ENCODE data around the gene DDAH1. TPM values are rescaled to one million over a fixed set of nuclear protein-coding genes. Genes with fewer than 3 reads are reported as not detected.

The DDAH1 gene
- total and polyA plus RNA-seq, 4 donors, result 25.8 to 42.7 (median 31.7) TPM

GRCh38 chr1:85320371-85321131 lies 144.4 kb downstream of the DDAH1 start:
- Histone ChIP-seq H3K9ac (ENCODE audit: low read depth in 1 of 2, low read length in 2 of 2) (no peak overlapping the region), H3K27ac (ENCODE audit: low read depth in 1 of 2, low read length in 2 of 2) (no peak overlapping the region)
- WGBS, result 85% methylated on average over 2 of the region's 2 CpGs

More at GRCh38 chr1:85320371-85321131, 144.4 kb downstream of the DDAH1 start:
- TF ChIP-seq SP1 (IDR thresholded peaks at IDR 0.05), result no peak
- TF ChIP-seq FOXA2 (IDR thresholded peaks at IDR 0.05), result no peak
- no peak for TF ChIP-seq NR2F2 (IDR thresholded peaks at IDR 0.05)
- no peak for TF ChIP-seq HNF4A (conservative IDR thresholded peaks at IDR 0.05)
- TF ChIP-seq CTCF (IDR thresholded peaks at IDR 0.05; ENCODE audit: low read depth, low read length, missing input control), result no peak
- TF ChIP-seq ZBTB33 (IDR thresholded peaks at IDR 0.05), result no peak
- no peak for TF ChIP-seq RAD21 (IDR thresholded peaks at IDR 0.05)
- no peak for TF ChIP-seq RXRA (IDR thresholded peaks at IDR 0.05)
- TF ChIP-seq ATF3 (IDR thresholded peaks at IDR 0.05), result no peak
- TF ChIP-seq FOXA1 (IDR thresholded peaks at IDR 0.05), result no peak
- no peak for TF ChIP-seq EGR1 (IDR thresholded peaks at IDR 0.05; ENCODE audit: low read depth in 2 of 2)
- no peak for TF ChIP-seq REST (IDR thresholded peaks at IDR 0.05)
- TF ChIP-seq GABPA (IDR thresholded peaks at IDR 0.05 in 1 of 2, conservative IDR thresholded peaks at IDR 0.05 in 1 of 2), result no peak
- no peak for TF ChIP-seq TAF1 (conservative IDR thresholded peaks at IDR 0.05)
- no peak for TF ChIP-seq HNF4G (IDR thresholded peaks at IDR 0.05)
- TF ChIP-seq YY1 (IDR thresholded peaks at IDR 0.05), result no peak
- TF ChIP-seq, protein P1, sequence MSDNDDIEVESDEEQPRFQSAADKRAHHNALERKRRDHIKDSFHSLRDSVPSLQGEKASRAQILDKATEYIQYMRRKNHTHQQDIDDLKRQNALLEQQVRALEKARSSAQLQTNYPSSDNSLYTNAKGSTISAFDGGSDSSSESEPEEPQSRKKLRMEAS (IDR thresholded peaks at IDR 0.05), result no peak
- TF ChIP-seq JUND (IDR thresholded peaks at IDR 0.05), result no peak
- no peaks in the 10 kb centered on the region for H3K27me3 ChIP-seq (ENCODE audit: control insufficient read depth in 4 of 4, insufficient read depth in 4 of 4, low read length in 3 of 4)
- no peaks in the 10 kb centered on the region for H3K9me3 ChIP-seq (ENCODE audit: control insufficient read depth in 4 of 4, low read length in 3 of 4)
- H3K4me3 ChIP-seq (ENCODE audit: low read depth in 1 of 3, low read length in 3 of 3), result no peak overlapping the region
- peaks cover 7 to 27% (median 11%) of the 10 kb centered on the region in 4 donors for H3K36me3 ChIP-seq (ENCODE audit: control insufficient read depth in 4 of 4, insufficient read depth in 3 of 4, low read depth in 1 of 4, low read length in 3 of 4)
- DNase-seq (ENCODE audit: low spot score), result no peak
- H3K4me1 ChIP-seq (ENCODE audit: control insufficient read depth in 4 of 4, insufficient read depth in 4 of 4, low read length in 3 of 4), result no peaks in the 10 kb centered on the region
